K562 (cell line): Measurements from ENCODE around the gene PHACTR2. TPM values are rescaled to one million over a fixed set of nuclear protein-coding genes. Genes with fewer than 3 reads are reported as not detected.
A peak's percentile ranks its signal among the peaks of the same experiment; 100 is the strongest.

Source experiments
- CAMTA2 ChIP-seq: fragments of 250-450 bp; sonication (Bioruptor Pico); conservative IDR thresholded peaks from 2 replicates; pipeline ENCODE4 v1.5.1; 2022
- CTBP1 ChIP-seq: fragments of 450-650 bp; IDR thresholded peaks from 2 replicates; pipeline ENCODE4 v1.6.1; 2016; ENCODE audit warnings: borderline replicate concordance
- CXXC5 ChIP-seq: fragments of 250-450 bp; sonication (Bioruptor Pico); IDR thresholded peaks from 2 replicates; pipeline ENCODE4 v1.8.0; 2022; ENCODE audit warnings: inconsistent platforms, mild to moderate bottlenecking, moderate library complexity
- DDX20 ChIP-seq: fragments of 450-650 bp; IDR thresholded peaks from 2 replicates; pipeline ENCODE4 v1.6.1; 2016; ENCODE audit warnings: missing genetic modification characterization, low read depth, mild to moderate bottlenecking, missing compliant biosample characterization, moderate library complexity
- HDAC8 ChIP-seq: fragments of 450-650 bp; IDR thresholded peaks from 2 replicates; pipeline ENCODE4 v1.6.1; 2016; ENCODE audit warnings: mild to moderate bottlenecking, missing genetic modification characterization, moderate library complexity, missing compliant biosample characterization
- LCOR ChIP-seq: sonication (generic); formaldehyde crosslinking; IDR thresholded peaks from 2 replicates; pipeline ENCODE4 v1.8.0; 2022; ENCODE audit warnings: mild to moderate bottlenecking, missing genetic modification reagents
- MECOM ChIP-seq: fragments of 250-450 bp; sonication (Bioruptor Pico); IDR thresholded peaks from 2 replicates; pipeline ENCODE4 v1.8.0; 2022; ENCODE audit warnings: inconsistent platforms
- MEF2D ChIP-seq: conservative IDR thresholded peaks from 2 replicates; pipeline ENCODE4 v1.6.1; 2016; ENCODE audit warnings: low read depth, missing genetic modification characterization, missing compliant biosample characterization
- MTA2 ChIP-seq: fragments of 450-650 bp; IDR thresholded peaks from 2 replicates; pipeline ENCODE4 v1.6.1; 2016; ENCODE audit warnings: low read depth
- POLR2A ChIP-seq: fragments of 450-650 bp; conservative IDR thresholded peaks from 2 replicates; pipeline ENCODE4 v1.6.1; 2016
- RBFOX2 ChIP-seq: fragments of 200-400 bp; formaldehyde crosslinking; IDR thresholded peaks from 2 replicates; pipeline ENCODE4 v1.6.1; 2017; ENCODE audit warnings: low read depth, mild to moderate bottlenecking, low read length, moderate library complexity
- ZNF143 ChIP-seq: sonication (generic); formaldehyde crosslinking; IDR thresholded peaks from 2 replicates; pipeline ENCODE4 v1.9.0; 2022; ENCODE audit warnings: mild to moderate bottlenecking, missing genetic modification reagents
- ZNF644 ChIP-seq: fragments of 200-800 bp; sonication (Bioruptor generic); IDR thresholded peaks from 2 replicates; pipeline ENCODE4 v1.6.1; 2016; ENCODE audit warnings: low read depth, missing genetic modification characterization, missing compliant biosample characterization
- polyA plus RNA-seq, 8 experiments: library from polyadenylated mRNA; depleted of rRNA in 4 of 8; stranded (reverse) in 5 of 8; unstranded in 3 of 8; fragments of >200 nt; fragmentation: Nextera tagmentation in 2 of 8; fragmentation: Illumina TruSeq in 1 of 8; extraction: Ambion mirVana in 2 of 8; extraction: Trizol in 1 of 8; gene quantifications; 2 replicates each; pipeline versions ENCODE4 v1.2.1 to v1.2.3, GENCODE V29; 2011 to 2014; ENCODE audit warnings: inconsistent platforms in 1 of 8, missing spikeins in 1 of 8
- total RNA-seq, 7 experiments: library from RNA; depleted of rRNA in 6 of 7; stranded (reverse); fragments of >200 nt in 6 of 7; fragmentation: Illumina TruSeq in 2 of 7; extraction: Trizol in 2 of 7; gene quantifications; 2 replicates each; pipeline versions ENCODE4 v1.2.1 to v1.2.3, GENCODE V29; 2011 to 2021; ENCODE audit warnings: low replicate concordance in 1 of 7
- TF ChIP-seq, protein P1 (sequence below): fragments of 250-450 bp; sonication (Bioruptor Pico); IDR thresholded peaks from 2 replicates; pipeline ENCODE4 v1.9.0; 2021; ENCODE audit warnings: mild to moderate bottlenecking
- TF ChIP-seq, protein P2 (sequence below): fragments of 250-450 bp; sonication (Bioruptor Pico); IDR thresholded peaks from 2 replicates; pipeline ENCODE4 v1.8.0; 2022; ENCODE audit warnings: moderate library complexity, mild to moderate bottlenecking, inconsistent platforms
- TF ChIP-seq, protein P3 (sequence below): IDR thresholded peaks from 2 replicates; pipeline ENCODE4 v1.6.1; 2012; ENCODE audit warnings: low read depth, low read length, improper control_type of control experiment, borderline replicate concordance
- TF ChIP-seq, protein P4 (sequence below): fragments of 450-650 bp; formaldehyde crosslinking; conservative IDR thresholded peaks from 2 replicates; pipeline ENCODE4 v1.4.0; 2022; ENCODE audit warnings: mild to moderate bottlenecking, missing genetic modification characterization
- TF ChIP-seq, protein P5 (sequence below): fragments of 250-450 bp; sonication (Bioruptor Pico); IDR thresholded peaks from 2 replicates; pipeline ENCODE4 v1.4.0; 2020; ENCODE audit warnings: mild to moderate bottlenecking, moderate library complexity
- TF ChIP-seq, protein P6 (sequence below): fragments of 450-650 bp; formaldehyde crosslinking; IDR thresholded peaks from 2 replicates; pipeline ENCODE4 v1.4.0; 2020; ENCODE audit warnings: mild to moderate bottlenecking, moderate library complexity

Gene PHACTR2
- total and polyA plus RNA-seq, 9 of the 15 experiments (the other 6 are each of a cell fraction or from before 2014, with no cell fraction given), result 5.3 to 52.5 (median 22.9) TPM

DNA sequence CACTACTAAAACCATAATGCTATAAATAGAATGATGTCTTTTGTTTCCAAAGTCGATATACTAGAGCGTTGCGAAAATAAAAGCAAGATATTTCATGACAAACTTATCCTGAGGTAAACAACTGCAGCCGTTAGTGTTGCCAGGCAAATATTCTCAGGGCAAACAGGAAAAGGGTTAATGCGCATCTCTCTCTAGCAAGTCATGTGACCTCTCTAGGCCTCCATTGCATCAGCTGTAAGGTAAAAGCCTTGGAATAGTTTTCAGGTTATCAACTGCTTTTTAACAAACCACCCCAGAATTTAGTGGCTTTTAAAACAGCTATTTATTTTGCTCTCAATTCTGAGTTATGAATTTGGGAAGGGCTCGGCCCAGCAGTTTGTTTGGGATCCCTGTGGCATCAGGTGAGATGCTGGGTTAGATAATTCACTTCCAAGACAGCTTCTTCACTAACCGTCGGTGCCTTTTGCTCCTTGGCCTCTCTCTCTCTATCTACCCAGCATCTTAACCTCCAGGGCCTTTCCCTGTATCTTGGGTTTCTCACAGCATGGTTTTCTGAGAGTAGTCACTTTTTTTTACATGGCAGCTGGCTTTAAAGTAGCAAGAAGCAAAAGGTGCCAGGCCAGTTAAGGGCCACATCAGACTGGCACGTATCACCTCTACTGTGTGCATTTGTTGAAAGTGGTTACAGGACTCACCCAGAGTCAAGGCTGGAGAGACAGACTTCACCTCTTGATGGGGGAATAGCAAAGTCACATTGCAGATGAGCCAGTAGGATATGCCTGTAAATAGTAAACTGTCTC is 126.2 kb downstream of the PHACTR2 start (continued):
- TF ChIP-seq MECOM (peak; percentile 12; the same call in 1 of the 2 replicates), POLR2A (no peak), CXXC5 (CRISPR knock-in tag) (peak; percentile 66), RBFOX2 (no peak), DDX20 (tag) (0 out of 2 replicates have a peak, but pooled peaks have one; percentile 14), MTA2 (no peak), CAMTA2 (CRISPR knock-in tag) (no peak), HDAC8 (tag) (0 out of 2 replicates have a peak, but pooled peaks have one; percentile 72), ZNF644 (tag) (no peak), ZNF143 (CRISPR knock-in tag) (no peak), CTBP1 (peak; percentile 27; the same call in 1 of the 2 replicates), LCOR (CRISPR knock-in tag) (no peak), MEF2D (tag) (0 out of 2 replicates have a peak, but pooled peaks have one; percentile 56)
- TF ChIP-seq, protein P1, sequence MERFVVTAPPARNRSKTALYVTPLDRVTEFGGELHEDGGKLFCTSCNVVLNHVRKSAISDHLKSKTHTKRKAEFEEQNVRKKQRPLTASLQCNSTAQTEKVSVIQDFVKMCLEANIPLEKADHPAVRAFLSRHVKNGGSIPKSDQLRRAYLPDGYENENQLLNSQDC (CRISPR knock-in tag), result no peak
- TF ChIP-seq, protein P2, sequence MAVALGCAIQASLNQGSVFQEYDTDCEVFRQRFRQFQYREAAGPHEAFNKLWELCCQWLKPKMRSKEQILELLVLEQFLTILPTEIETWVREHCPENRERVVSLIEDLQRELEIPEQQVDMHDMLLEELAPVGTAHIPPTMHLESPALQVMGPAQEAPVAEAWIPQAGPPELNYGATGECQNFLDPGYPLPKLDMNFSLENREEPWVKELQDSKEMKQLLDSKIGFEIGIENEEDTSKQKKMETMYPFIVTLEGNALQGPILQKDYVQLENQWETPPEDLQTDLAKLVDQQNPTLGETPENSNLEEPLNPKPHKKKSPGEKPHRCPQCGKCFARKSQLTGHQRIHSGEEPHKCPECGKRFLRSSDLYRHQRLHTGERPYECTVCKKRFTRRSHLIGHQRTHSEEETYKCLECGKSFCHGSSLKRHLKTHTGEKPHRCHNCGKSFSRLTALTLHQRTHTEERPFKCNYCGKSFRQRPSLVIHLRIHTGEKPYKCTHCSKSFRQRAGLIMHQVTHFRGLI (CRISPR knock-in tag), result no peak
- TF ChIP-seq, protein P3, sequence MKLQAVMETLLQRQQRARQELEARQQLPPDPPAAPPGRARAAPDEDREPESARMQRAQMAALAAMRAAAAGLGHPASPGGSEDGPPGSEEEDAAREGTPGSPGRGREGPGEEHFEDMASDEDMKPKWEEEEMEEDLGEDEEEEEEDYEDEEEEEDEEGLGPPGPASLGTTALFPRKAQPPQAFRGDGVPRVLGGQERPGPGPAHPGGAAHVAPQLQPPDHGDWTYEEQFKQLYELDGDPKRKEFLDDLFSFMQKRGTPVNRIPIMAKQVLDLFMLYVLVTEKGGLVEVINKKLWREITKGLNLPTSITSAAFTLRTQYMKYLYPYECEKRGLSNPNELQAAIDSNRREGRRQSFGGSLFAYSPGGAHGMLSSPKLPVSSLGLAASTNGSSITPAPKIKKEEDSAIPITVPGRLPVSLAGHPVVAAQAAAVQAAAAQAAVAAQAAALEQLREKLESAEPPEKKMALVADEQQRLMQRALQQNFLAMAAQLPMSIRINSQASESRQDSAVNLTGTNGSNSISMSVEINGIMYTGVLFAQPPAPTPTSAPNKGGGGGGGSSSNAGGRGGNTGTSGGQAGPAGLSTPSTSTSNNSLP, result no peak
- TF ChIP-seq, protein P4, sequence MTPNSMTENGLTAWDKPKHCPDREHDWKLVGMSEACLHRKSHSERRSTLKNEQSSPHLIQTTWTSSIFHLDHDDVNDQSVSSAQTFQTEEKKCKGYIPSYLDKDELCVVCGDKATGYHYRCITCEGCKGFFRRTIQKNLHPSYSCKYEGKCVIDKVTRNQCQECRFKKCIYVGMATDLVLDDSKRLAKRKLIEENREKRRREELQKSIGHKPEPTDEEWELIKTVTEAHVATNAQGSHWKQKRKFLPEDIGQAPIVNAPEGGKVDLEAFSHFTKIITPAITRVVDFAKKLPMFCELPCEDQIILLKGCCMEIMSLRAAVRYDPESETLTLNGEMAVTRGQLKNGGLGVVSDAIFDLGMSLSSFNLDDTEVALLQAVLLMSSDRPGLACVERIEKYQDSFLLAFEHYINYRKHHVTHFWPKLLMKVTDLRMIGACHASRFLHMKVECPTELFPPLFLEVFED (CRISPR knock-in tag), result no peak
- TF ChIP-seq, protein P5, sequence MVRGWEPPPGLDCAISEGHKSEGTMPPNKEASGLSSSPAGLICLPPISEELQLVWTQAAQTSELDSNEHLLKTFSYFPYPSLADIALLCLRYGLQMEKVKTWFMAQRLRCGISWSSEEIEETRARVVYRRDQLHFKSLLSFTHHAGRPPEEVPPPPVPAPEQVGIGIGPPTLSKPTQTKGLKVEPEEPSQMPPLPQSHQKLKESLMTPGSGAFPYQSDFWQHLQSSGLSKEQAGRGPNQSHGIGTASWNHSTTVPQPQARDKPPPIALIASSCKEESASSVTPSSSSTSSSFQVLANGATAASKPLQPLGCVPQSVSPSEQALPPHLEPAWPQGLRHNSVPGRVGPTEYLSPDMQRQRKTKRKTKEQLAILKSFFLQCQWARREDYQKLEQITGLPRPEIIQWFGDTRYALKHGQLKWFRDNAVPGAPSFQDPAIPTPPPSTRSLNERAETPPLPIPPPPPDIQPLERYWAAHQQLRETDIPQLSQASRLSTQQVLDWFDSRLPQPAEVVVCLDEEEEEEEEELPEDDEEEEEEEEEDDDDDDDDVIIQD (CRISPR knock-in tag), result no peak
- TF ChIP-seq, protein P6, sequence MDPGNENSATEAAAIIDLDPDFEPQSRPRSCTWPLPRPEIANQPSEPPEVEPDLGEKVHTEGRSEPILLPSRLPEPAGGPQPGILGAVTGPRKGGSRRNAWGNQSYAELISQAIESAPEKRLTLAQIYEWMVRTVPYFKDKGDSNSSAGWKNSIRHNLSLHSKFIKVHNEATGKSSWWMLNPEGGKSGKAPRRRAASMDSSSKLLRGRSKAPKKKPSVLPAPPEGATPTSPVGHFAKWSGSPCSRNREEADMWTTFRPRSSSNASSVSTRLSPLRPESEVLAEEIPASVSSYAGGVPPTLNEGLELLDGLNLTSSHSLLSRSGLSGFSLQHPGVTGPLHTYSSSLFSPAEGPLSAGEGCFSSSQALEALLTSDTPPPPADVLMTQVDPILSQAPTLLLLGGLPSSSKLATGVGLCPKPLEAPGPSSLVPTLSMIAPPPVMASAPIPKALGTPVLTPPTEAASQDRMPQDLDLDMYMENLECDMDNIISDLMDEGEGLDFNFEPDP (CRISPR knock-in tag), result 0 out of 2 replicates have a peak, but pooled peaks have one; percentile 12
